Measurements from ENCODE around the gene RFC4. TPM values are rescaled to one million over a fixed set of nuclear protein-coding genes. Genes with fewer than 3 reads are reported as not detected.

The RFC4 gene
- total and polyA plus RNA-seq, 2 of the 13 experiments (the other 11 are each of a cell fraction or from before 2014, with no cell fraction given), result 18.5 to 103 TPM

DNA sequence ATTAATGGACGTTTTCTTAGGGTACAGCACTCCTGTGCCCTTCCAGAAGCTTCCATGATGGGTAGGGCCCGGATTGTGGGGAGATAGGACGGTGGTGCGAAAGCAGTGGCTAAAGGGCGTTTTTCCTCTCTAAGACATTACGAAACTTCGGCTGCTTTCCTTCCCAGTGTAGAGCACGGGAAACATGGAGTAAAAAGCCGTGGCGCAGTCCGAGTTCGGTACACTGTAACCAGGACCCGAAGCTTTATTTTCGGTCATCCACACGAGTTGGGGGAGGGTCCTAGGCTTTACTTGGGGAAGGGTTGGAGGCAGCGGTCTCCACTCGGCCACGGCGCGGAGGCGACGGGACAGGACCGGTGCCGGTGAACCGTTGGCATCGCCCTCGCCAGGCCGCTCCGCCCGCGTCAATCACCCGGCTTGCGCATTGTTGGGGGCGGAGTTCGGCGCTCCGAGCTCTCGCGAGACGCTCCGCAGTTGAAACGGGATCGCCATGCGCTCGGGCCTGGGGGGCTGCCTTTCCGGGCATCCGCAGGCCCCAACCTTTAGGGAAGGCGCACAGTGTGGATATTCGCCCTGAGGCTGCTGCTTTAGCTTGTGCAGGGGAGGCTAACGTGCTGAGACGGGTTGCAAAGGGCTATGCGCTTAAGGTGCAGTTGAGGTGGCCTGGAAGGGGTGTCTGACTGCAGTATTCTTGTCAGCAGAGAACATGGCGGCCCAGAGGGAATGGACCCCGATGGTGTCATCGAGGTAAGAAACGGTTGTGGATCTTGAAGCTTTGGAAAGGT lies 22.4 kb downstream of the RFC4 start (continued):
- TF ChIP-seq, protein P1, sequence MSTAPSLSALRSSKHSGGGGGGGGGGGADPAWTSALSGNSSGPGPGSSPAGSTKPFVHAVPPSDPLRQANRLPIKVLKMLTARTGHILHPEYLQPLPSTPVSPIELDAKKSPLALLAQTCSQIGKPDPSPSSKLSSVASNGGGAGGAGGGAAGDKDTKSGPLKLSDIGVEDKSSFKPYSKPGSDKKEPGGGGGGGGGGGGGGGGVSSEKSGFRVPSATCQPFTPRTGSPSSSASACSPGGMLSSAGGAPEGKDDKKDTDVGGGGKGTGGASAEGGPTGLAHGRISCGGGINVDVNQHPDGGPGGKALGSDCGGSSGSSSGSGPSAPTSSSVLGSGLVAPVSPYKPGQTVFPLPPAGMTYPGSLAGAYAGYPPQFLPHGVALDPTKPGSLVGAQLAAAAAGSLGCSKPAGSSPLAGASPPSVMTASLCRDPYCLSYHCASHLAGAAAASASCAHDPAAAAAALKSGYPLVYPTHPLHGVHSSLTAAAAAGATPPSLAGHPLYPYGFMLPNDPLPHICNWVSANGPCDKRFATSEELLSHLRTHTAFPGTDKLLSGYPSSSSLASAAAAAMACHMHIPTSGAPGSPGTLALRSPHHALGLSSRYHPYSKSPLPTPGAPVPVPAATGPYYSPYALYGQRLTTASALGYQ (CRISPR knock-in tag; IDR thresholded peaks at IDR 0.05), result no peak
- TF ChIP-seq ZNF589 (CRISPR knock-in tag; conservative IDR thresholded peaks at IDR 0.05) (no peak), NBN (conservative IDR thresholded peaks at IDR 0.05) (no peak), ZNF460 (CRISPR knock-in tag; IDR thresholded peaks at IDR 0.05; ENCODE audit: borderline replicate concordance) (no peak), ZNF207 (IDR thresholded peaks at IDR 0.05; ENCODE audit: borderline replicate concordance) (no peak), ZNF138 (CRISPR knock-in tag; IDR thresholded peaks at IDR 0.05; ENCODE audit: low read depth) (no peak; the same call in 1 of the 2 replicates), ZBTB20 (CRISPR knock-in tag; IDR thresholded peaks at IDR 0.05; ENCODE audit: borderline replicate concordance, low read depth) (peak; percentile 67; the same call in 1 of the 2 replicates), ZNF713 (CRISPR knock-in tag; IDR thresholded peaks at IDR 0.05) (peak; percentile 38), ZFP90 (CRISPR knock-in tag; IDR thresholded peaks at IDR 0.05; ENCODE audit: borderline replicate concordance) (no peak; the same call in 1 of the 2 replicates), ZFAT (CRISPR knock-in tag; conservative IDR thresholded peaks at IDR 0.05) (no peak), ARNT (IDR thresholded peaks at IDR 0.05) (no peak), ZSCAN12 (CRISPR knock-in tag; IDR thresholded peaks at IDR 0.05) (no peak), ZFYVE20 (CRISPR knock-in tag; IDR thresholded peaks at IDR 0.05; ENCODE audit: borderline replicate concordance, low read depth) (no peak), SNAPC2 (CRISPR knock-in tag; IDR thresholded peaks at IDR 0.05) (no peak), ZSCAN29 (CRISPR knock-in tag; conservative IDR thresholded peaks at IDR 0.05) (no peak), MED13 (CRISPR knock-in tag; IDR thresholded peaks at IDR 0.05) (no peak), ZBTB7B (CRISPR knock-in tag; IDR thresholded peaks at IDR 0.05) (no peak; the same call in 1 of the 2 replicates), ZNF772 (CRISPR knock-in tag; IDR thresholded peaks at IDR 0.05) (no peak), NFYC (CRISPR knock-in tag; IDR thresholded peaks at IDR 0.05) (no peak), FOXO1 (CRISPR knock-in tag; IDR thresholded peaks at IDR 0.05) (no peak), KLF9 (CRISPR knock-in tag; IDR thresholded peaks at IDR 0.05; ENCODE audit: low read depth) (no peak), ZNF782 (CRISPR knock-in tag; IDR thresholded peaks at IDR 0.05; ENCODE audit: borderline replicate concordance) (no peak)
- TF ChIP-seq, protein P2, sequence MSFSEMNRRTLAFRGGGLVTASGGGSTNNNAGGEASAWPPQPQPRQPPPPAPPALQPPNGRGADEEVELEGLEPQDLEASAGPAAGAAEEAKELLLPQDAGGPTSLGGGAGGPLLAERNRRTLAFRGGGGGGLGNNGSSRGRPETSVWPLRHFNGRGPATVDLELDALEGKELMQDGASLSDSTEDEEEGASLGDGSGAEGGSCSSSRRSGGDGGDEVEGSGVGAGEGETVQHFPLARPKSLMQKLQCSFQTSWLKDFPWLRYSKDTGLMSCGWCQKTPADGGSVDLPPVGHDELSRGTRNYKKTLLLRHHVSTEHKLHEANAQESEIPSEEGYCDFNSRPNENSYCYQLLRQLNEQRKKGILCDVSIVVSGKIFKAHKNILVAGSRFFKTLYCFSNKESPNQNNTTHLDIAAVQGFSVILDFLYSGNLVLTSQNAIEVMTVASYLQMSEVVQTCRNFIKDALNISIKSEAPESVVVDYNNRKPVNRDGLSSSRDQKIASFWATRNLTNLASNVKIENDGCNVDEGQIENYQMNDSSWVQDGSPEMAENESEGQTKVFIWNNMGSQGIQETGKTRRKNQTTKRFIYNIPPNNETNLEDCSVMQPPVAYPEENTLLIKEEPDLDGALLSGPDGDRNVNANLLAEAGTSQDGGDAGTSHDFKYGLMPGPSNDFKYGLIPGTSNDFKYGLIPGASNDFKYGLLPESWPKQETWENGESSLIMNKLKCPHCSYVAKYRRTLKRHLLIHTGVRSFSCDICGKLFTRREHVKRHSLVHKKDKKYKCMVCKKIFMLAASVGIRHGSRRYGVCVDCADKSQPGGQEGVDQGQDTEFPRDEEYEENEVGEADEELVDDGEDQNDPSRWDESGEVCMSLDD (CRISPR knock-in tag; IDR thresholded peaks at IDR 0.05; ENCODE audit: borderline replicate concordance), result no peak
- TF ChIP-seq, protein P3, sequence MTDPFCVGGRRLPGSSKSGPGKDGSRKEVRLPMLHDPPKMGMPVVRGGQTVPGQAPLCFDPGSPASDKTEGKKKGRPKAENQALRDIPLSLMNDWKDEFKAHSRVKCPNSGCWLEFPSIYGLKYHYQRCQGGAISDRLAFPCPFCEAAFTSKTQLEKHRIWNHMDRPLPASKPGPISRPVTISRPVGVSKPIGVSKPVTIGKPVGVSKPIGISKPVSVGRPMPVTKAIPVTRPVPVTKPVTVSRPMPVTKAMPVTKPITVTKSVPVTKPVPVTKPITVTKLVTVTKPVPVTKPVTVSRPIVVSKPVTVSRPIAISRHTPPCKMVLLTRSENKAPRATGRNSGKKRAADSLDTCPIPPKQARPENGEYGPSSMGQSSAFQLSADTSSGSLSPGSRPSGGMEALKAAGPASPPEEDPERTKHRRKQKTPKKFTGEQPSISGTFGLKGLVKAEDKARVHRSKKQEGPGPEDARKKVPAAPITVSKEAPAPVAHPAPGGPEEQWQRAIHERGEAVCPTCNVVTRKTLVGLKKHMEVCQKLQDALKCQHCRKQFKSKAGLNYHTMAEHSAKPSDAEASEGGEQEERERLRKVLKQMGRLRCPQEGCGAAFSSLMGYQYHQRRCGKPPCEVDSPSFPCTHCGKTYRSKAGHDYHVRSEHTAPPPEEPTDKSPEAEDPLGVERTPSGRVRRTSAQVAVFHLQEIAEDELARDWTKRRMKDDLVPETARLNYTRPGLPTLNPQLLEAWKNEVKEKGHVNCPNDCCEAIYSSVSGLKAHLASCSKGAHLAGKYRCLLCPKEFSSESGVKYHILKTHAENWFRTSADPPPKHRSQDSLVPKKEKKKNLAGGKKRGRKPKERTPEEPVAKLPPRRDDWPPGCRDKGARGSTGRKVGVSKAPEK (CRISPR knock-in tag; IDR thresholded peaks at IDR 0.05; ENCODE audit: borderline replicate concordance), result no peak; the same call in 1 of the 2 replicates

Measured in HepG2 (cell line).